Activated CD4-positive, alpha-beta T cell treated with anti-CD3 and anti-CD28 coated beads, Interleukin-2, amount 50 U/mL, for 4 hours (primary cell): ENCODE data around the gene UGT2B15.
"Not testable (repeated sequence)": the region's sequence is repeated elsewhere in the genome, so short reads cannot be mapped to it uniquely, and the experiment has no call there.

Source experiments
- DNase-seq, 2 experiments: peaks; one replicate each; pipeline ENCODE4 v3.0.0-alpha.2; 2020

UGT2B15 gene

DNA sequence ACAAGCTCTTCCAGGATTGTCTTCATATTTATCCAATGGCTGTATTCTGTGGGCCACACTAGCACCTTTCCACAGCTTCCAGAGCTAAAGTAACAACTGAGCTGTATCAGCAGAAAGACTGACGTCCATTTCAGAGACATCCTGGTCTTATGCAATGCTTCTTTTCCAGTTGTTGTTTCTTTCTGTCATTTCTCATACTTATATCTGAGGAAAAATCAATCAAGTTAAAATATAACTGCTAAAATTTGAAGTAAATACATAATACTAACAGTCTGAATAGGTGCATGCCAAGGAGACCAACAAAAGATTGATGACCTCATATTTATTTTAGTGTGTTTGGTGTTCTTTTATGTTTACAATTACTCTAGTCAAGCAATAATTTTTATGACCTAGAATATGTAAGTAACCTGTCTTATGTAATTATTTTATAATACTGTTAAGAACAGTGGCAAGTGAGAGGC, at the start of gene UGT2B15:
TSS of gene UGT2B15 (minus strand) at position 174 of the 461 bp plus-strand sequence. CDS start at position 140, 34 bp downstream.
- DNase-seq: not testable (repeated sequence)

DNA sequence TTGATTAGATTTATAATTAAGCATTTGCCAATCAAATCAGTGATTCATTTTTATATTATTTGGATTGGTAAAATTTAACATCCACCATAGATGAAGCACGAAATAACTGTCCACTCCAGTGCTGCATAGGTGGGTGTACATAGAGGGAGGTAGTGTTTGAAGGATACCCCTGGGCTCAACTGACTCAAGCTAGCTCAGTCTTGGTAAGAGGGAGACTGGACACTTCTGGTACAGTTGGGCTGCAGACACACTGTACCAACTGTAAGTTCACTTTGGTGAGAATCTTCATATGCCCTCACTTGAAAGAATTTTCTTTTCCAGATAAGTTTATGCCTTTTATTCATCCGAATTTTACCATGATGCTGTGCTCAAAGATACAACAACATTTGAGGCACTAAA, 48.6 kb upstream of the UGT2B15 start:
- no peak for DNase-seq

DNA sequence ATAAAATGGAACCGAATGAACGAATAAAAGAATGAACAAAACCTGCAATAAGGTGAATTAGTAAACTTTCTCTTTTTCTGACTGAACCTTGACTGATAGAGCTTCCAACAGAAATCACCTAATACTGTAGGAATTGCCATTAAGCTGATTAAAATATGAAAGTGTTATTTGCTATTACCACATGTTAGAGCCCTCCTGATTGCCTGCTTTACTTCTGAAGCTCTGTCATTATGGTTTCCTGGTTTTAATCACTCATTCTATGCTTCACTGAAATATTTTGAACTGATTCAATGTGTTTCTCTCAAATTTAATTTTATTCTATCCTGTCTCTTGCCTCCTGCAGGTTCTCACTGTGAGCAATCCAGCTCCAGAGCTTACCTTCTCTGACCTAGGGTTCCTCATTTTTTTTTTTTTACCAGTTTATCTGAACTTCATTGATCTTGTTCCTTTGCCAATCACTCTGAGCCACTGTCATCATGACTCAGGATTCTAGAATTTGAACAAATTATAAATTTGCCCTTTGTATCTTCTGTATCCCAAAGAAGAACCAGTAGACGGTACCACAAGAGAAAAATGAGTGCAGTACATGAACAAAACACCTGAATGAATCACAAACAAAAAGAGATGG, 48.1 kb upstream of the UGT2B15 start:
- no peak for DNase-seq

DNA sequence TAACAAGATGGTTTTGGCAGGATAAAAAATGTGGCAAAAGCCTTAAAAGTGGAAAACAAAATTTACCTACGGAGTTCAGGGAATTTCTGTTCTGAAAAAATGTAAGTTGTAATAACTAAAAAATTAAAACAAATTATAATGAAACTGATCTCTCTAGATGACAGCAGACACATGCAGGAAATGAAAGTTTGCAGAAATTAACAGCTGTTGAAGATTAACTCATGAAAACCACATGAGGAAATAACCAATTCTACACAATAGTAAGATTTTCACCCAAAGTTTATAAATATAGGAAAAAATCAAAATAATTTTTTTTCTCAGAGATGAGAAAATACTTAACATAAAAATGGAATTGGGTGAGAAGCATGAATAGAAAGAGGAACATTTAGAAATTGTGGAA, 47.5 kb upstream of the UGT2B15 start:
- no peak for DNase-seq

DNA sequence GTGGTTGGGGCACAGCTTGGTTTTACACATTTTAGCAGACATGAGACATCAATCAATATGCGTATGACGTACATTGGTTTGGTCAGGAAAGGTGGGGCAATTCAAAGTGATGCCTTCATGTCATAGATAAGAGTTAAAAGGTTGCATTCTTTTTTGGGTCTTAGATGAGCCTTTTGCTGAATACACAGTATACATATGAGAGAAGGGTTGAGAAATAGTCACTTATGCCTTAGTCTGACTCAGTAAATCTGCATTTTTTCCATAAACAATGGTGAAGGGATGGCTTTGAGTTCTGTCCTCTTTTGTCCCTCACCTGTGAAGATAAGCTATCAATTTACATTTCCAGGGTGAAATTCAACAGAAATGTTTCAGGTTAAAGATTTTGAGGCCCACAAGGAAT, 43.9 kb upstream of the UGT2B15 start:
- DNase-seq: no peak

DNA sequence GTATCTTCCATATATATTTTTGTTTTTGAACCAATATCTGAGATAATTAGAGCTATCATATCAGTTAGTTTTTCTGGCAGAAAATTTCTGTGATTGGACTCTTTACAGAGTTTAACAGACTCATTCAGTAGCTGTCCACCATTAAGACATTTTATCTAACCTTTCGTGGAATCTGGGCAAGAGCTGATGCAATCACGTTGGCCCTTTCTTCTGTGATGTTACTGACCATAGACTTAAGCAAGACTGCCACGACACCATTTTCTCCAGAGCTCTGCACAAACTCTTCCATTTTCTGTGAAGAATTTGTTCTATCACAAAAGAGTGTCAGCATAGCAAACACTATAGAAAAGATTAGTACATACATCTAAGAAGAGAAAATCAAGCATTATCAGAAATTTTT, 41.8 kb upstream of the UGT2B15 start:
- no peak for DNase-seq

DNA sequence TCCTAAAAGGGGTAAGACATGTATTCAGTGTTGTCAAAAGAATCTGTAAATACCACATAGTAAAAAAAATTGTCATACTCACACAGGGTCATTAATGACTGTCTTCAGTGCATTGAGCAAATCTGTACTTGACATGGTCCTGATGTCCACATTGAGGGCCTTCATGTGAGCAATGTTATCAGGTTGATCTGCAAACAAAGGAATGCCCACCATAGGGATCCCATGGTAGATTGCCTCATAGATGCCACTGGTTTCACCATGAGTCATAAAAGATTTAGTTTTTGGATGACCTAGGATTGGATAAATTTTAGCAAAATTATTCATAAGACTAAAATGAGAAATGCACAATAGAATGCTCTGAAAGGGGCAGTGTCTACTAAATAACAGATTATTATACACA, 38.1 kb upstream of the UGT2B15 start:
- no peak for DNase-seq

DNA sequence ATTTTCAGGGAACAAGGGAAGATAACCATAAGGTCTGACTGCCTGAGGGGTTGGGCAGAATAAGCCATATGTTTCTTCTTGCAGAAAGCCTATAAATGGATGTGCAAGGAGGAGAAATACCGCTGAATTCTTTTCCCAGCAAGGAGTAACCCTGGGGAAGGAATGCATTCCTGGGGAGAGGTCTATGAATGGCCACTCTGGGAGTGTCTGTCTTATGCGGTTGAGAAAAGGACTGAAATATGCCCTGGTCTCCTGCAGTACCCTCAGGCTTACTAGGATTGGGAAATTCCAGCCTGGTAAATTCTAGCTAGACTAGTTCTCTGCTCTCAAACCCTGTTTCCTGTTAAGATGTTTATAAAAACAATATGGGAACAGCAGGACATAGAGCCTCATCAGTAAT, 32.7 kb upstream of the UGT2B15 start:
- DNase-seq: not testable (repeated sequence)

DNA sequence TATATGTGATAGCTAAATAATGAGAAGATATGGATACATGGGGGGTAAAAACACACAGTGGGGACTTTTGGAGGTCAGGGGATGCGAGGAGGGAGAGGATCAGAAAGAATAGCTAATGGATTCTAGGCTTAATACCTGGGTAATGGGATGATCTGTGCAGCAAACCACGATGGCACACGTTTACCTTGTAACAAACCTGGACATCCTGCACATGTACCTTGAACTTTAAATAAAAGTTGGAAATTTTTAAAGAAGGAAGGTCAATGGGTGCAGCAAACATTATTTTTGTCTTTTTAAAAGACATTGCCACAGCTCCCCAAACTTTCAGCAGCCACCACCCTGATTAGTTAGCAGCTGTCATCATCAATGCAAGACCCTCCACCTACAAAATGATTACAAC, 29.7 kb upstream of the UGT2B15 start:
- DNase-seq: no peak

DNA sequence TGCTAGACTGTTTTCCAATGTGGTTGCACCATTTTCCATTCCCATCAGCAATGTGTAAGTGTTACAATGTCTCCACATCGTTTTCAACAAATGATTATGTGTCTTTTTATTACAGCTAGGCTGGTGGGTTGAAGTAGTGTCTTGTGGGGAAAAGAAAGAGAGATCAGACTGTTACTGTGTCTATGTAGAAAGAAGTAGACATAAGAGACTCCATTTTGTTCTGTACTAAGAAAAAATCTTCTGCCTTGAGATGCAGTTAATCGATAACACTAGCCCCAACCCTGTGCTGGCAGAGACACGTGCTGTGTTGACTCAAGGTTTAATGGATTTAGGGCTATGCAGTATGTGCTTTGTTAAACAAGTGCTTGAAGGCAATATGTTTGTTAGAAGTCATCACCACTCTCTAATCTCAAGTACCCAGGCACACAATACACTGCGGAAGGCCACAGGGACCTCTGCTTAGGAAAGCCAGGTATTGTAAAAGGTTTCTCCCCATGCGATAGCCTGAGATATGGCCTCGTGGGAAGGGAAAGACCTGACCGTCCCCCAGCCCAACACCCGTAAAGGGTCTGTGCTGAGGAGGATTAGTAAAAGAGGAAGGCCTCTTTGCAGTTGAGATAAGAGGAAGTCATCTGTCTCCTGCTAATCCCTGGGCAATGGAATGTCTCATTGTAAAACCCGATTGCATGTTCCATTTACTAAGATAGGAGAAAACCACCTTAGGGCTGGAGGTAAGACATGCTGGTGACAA, 23.0 kb upstream of the UGT2B15 start:
- DNase-seq: no peak

DNA sequence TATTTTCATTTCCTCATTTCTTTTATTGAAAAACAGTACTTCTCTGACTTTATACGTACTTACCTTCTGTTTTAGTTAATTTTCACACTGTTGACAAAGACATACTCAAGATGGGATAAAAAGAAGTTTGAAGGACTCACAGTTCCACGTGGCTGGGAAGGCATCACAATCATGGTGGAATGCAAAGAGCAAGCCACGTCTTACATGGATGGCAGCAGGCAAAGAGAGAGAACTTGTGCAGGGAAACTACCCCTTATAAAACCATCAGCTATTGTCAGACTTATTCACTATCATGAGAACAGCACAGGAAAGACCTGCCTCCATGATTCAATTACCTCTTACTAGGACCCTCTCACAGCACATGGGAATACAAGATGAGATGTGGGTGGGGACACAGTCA, 20.7 kb upstream of the UGT2B15 start:
- DNase-seq: no peak

DNA sequence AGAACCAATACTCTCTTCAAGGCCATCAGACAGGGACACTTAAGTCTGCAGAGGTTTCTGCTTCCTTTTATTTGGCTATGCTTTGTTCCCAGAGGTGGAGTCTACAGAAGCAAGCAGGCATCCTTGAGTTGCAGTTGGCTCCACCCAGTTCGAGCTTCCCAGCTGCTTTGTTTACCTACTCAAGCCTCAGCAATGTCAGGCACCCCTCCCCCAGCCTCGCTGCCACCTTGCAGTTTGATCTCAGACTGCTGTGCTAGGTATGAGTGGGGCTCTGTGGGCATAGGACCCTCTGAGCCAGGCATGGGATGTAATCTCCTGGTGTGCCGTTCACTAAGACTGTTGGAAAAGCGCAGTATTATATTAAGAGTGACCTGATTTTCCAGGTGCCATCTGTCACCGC, 12.6 kb upstream of the UGT2B15 start:
- DNase-seq: no peak

DNA sequence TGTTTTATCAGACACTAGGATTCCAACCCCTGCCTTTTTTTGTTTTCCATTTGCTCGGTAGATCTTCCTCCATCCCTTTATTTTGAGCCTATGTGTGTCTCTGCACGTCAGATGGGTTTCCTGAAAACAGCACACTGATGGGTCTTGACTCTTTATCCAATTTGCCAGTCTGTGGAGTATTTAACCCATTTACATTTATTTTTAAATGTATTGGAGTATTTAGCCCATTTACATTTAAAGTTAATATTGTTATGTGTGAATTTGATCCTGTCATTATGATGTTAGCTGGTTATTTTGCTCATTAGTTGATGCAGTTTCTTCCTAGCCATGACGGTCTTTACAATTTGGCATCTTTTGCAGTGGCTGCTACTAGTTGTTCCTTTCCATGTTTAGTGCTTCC, 10.8 kb upstream of the UGT2B15 start:
- not testable (repeated sequence) for DNase-seq

DNA sequence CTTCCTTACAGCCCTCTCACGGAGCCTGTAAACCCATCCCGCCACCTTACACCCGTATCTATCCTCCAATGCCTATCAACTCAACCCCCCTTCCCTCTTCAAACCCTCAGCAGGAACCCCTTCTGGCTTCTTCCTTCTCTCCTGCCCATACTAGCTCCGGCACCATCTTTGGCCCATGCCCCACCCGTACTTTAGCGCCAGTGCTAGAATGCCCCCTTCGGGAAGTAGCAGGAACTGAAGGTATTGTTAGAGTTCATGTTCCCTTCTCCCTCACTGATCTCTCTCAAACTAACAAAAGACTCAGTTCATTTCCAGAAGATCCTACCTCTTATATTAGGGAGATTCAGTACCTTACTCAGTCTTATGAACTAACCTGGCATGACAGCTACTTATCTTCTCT, 2.7 kb upstream of the UGT2B15 start:
- no peak for DNase-seq

DNA sequence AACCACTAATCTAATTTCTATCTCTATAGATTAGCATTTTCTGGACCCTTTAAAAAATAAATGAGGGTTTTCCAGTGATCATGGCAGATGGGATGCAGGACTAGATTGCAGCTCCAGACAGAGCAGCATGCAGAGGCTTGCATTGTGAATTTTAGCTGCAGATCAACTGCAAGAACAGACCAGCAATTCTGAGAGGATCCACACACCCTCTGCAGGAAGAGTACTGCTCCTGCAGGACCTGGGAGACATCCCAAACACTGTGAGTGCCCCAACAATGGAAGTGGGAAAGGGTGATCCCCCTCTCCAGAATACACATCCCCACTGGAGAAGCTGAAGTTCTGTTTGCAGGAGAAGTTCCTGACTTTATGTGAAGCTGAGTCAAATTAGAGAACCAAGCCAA, 765 bp upstream of the UGT2B15 start:
- DNase-seq: not testable (repeated sequence)

DNA sequence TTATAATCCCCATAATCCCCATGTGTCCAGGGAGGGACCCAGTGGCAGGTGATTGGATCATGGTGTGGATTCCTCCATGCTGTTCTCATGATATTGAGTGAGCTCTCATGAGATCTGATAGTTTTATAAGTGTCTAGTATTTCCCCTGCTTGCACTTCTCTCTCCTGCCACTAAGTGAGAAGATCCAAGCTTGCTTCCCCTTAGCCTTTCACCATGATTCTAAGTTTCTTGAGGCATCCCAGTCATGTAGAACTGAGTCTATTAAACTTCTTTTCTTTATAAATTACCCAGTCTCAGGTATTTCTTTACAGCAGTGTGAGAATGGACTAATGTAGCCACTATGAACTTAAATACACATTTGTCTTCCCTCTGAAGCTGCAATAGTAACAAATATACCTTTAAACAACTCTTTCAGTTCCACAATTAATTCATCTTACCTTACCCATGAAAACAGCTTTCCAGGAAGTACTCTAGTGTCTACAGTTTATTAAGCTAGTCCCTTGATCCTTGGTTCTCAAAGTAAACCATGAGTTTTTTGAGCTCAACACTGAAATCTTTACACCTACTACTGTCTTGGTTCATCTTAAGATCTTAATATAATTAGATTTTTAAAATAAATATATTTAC, 1.8 kb downstream of the UGT2B15 start:
- not testable (repeated sequence) for DNase-seq

DNA sequence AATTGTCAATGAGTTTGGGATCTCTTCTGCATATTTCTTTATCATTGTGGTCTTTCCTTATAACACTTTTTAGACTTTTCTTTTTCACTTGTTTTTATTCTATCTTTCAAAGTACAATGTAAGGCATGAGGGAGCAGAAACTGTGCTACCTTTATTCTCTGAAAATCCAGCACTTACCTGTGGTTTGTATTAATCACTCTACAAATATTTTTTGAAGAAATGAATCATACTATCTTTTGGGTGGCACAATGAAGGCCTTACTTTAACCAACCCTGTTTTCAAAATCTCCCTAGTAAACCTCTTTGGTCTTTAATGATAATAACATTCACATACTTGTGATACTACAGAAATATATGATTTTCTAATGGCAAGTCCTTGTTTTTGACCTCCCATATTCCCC, 2.9 kb downstream of the UGT2B15 start:
- not testable (repeated sequence) for DNase-seq

DNA sequence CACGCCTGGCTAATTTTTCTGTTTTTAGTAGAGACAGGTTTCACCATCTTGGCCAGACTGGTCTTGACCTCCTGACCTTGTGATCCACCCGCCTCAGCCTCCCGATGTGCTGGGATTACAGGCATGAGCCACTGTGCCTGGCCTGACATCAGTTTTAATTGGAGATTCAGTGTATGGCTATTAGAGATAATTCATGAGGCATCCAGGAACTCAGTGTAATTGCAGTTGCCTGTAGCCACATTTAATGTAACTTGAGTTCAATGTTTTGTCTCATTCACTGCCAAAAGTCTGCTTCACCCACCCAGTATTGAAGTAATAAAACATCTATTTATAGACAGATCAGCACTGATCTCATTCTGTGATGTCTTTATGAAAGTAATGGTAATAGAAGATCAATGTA, 5.7 kb downstream of the UGT2B15 start:
- DNase-seq: not testable (repeated sequence)

DNA sequence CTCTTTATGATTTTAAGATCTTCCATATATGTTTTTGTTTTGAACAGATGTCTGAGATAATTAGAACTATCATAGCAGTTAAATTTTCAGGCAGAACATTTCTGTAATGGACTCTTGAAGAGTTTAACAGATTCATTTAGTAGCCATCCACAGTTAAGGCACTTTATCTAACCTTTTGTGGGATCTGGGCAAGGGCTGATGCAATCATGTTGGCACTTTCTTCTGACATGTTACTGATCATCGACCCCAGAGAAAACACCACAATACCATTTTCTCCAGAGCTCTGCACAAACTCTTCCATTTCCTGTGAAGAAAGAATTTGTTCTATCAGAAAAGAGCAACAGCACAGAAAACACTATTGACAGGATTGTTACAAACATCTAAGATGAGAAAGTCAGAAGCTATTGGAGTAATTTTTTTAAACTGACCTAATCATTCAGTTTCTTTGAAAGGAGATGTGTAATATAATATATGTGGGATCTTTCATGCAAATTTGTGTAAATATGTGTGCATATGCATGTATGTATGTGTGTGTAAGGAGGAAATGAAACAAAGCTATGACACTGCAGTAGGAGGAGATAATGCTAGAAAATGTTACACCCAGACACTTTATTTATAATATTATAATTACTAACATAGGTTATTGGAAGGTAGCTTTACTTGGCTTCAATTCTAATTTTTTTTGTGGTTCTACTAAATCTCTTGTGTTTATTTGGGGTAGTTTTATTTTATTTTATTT, 7.4 kb downstream of the UGT2B15 start:
- DNase-seq: not testable (repeated sequence)

DNA sequence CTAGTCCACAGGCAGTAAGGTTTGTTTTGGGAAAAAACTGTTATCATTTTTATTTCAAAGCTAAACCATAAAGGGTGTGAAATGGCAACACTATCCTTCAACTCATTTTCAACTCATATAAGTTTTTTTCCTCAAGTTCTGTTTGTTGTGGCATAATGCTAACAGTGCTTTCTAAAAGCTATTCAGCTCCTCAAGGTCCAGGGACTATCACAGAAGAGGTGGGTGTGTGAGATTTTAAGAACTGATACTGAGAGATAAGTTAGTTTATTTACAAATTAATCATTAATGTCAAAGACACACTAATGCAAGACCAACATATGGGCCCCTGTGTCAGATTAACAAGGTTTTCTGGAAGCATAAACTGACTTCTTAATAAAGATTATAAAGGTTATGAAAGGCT, 11.8 kb downstream of the UGT2B15 start:
- no peak for DNase-seq

DNA sequence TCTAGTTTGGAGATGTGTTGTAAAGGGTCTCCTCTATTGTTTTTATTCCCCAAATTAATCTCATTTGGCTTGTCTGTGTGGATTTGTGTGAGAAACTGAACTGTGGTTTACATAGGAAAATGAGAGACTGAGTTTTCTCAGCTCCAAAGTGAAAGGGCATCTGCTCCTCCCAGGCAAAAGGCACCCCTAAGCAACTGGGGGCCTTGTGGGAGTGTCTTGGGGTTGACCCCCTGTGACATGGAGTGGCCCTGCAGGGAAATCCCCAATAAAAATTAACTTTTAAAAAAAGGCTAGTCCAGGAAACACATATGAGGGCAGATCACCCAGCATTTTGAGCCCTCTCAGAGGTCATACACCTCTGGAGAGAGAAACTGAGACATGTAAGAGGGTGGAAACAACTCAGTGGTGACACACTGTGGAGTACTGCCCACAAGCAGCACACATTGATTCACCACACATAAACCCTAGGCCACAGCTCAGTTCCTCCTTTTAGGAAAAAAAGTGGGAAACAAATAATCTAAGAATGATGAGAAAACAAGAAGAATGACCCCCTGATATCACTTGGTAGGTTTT, 13.3 kb downstream of the UGT2B15 start:
- not testable (repeated sequence) for DNase-seq

DNA sequence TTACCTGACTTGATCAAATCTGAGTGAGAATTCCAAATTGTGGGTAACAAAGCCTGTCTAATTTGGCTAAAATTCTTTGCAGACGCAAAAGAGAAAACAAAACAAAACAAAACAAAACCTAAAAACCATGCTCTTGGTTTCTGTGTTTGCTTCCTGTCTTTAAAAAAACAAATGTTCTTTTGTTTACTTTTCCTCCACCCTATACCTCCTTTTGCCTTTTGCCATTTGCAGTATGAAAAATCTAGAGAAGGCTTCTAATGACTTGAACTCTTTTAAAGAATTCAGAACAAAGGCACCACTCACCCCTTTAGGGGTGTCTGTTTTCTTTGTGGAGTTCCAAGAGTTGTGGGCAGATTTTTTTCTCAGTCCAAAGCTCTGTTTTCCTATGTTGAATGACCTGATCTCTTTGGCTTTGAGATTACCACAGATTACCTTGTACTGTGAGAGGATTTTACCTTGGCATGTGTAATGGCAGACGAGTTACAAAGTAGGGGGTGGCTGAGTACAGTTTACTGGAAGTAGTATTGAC, 13.9 kb downstream of the UGT2B15 start:
- not testable (repeated sequence) for DNase-seq
